ENCODE measurements around the gene PRRC2A.

DNA sequence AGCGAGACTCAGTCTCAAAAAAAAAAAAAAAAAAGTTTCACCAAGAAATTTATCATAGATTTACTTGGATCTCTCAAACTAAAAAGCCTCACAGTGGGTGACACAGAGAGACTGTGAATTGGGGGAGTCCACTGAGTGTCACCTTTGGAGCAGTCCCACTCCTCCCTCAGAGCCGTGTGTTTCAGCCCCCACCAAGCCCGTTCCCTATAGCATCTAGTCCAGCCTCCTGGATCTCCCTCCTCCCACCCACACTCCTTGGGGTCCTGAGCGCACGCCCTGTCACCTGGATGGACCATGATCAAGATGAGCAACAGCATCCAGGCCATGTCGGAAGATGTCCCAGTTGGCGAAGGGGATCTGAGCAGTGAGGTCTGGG lies 28.1 kb upstream of the PRRC2A start:
- TF ChIP-seq POLR2A (IDR thresholded peaks at IDR 0.05) = no peak
- TF ChIP-seq, protein P1, sequence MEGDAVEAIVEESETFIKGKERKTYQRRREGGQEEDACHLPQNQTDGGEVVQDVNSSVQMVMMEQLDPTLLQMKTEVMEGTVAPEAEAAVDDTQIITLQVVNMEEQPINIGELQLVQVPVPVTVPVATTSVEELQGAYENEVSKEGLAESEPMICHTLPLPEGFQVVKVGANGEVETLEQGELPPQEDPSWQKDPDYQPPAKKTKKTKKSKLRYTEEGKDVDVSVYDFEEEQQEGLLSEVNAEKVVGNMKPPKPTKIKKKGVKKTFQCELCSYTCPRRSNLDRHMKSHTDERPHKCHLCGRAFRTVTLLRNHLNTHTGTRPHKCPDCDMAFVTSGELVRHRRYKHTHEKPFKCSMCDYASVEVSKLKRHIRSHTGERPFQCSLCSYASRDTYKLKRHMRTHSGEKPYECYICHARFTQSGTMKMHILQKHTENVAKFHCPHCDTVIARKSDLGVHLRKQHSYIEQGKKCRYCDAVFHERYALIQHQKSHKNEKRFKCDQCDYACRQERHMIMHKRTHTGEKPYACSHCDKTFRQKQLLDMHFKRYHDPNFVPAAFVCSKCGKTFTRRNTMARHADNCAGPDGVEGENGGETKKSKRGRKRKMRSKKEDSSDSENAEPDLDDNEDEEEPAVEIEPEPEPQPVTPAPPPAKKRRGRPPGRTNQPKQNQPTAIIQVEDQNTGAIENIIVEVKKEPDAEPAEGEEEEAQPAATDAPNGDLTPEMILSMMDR (IDR thresholded peaks at IDR 0.05) = no peak
